Measurements from ENCODE around the gene ZNF883. TPM values are rescaled to one million over a fixed set of nuclear protein-coding genes. Genes with fewer than 3 reads are reported as not detected.
"Not testable (repeated sequence)": the region's sequence is repeated elsewhere in the genome, so short reads cannot be mapped to it uniquely, and the experiment has no call there.

Gene ZNF883
- total RNA-seq (4.6 TPM), polyA plus RNA-seq (ENCODE audit: insufficient read depth in 1 of 8, insufficient read length in 8 of 8, low replicate concordance in 1 of 8) (1 to 10 TPM; 2.9 to 5.3 (median 3.7) TPM)
- long read RNA-seq, donor 1 = 0 reads
- long read RNA-seq, donor 2 = 0 reads
- long read RNA-seq, donor 3, partial matches to known transcripts = 0 of 2 reads
- long read RNA-seq, donor 3, other reads (novel, unspliced or antisense) = 0 of 2 reads
- long read RNA-seq, donor 4, partial matches to known transcripts = 0 of 3 reads
- long read RNA-seq, donor 4, other reads (novel, unspliced or antisense) = 0 of 3 reads
- long read RNA-seq, donor 5, transcript ZNF883-201 (5 exons, 2,414 nt) = major isoform, 6 of 8 reads
- long read RNA-seq, donor 5, partial matches to known transcripts = 0 of 8 reads
- long read RNA-seq, donor 5, other reads (novel, unspliced or antisense) = 0 of 8 reads
- long read RNA-seq, donor 6, partial matches to known transcripts = 0 of 1 reads
- long read RNA-seq, donor 6, other reads (novel, unspliced or antisense) = 0 of 1 reads
- long read RNA-seq, donor 7 = 0 reads
- long read RNA-seq, donor 8, partial matches to known transcripts = 0 of 1 reads
- long read RNA-seq, donor 8, other reads (novel, unspliced or antisense) = 0 of 1 reads
- long read RNA-seq, donor 9 = 0 reads
- long read RNA-seq, donor 10, partial matches to known transcripts = 0 of 4 reads
- long read RNA-seq, donor 10, other reads (novel, unspliced or antisense) = 0 of 4 reads
- long read RNA-seq, donor 11, partial matches to known transcripts = 0 of 4 reads
- long read RNA-seq, donor 11, other reads (novel, unspliced or antisense) = 0 of 4 reads

GRCh38 chr9:113011911-113012381, at the start of gene ZNF883:
ZNF883 (minus strand) TSS chr9:113012192.
- H3K9me3 ChIP-seq (replicated peaks; ENCODE audit: control insufficient read depth, low read depth, low read length) = peaks cover 4% of the 10 kb centered on the region
- H3K36me3 ChIP-seq (ENCODE audit: control insufficient read depth, insufficient read depth, low read length) = no peaks in the 10 kb centered on the region
- 0% methylated on average over 16 of the region's 30 CpGs for WGBS (ENCODE audit: insufficient coverage)
- H3K27me3 ChIP-seq (ENCODE audit: control insufficient read depth, insufficient read depth, low read length) = no peaks in the 10 kb centered on the region
- peak within 1 kb of the TSS; percentile 50 for H3K4me3 ChIP-seq (ENCODE audit: low read length)
- H3K27ac ChIP-seq (ENCODE audit: low read length) = no peak within 1 kb of the TSS
- H3K4me1 ChIP-seq (ENCODE audit: control insufficient read depth, insufficient read depth, low read length) = peaks cover 2% of the 10 kb centered on the region
- DNase-seq = peak; percentile 86

GRCh38 chr9:113061072-113061850, 49.3 kb upstream of the ZNF883 start:
- H3K27ac ChIP-seq (ENCODE audit: low read length); H3K4me1 ChIP-seq (ENCODE audit: control insufficient read depth, insufficient read depth, low read length); H3K4me3 ChIP-seq (ENCODE audit: low read length); H3K36me3 ChIP-seq (ENCODE audit: control insufficient read depth, insufficient read depth, low read length); DNase-seq: not testable (repeated sequence)
- H3K9me3 ChIP-seq (replicated peaks; ENCODE audit: control insufficient read depth, low read depth, low read length) = peaks cover 14% of the 10 kb centered on the region
- H3K27me3 ChIP-seq (ENCODE audit: control insufficient read depth, insufficient read depth, low read length) = peaks cover 34% of the 10 kb centered on the region
- 0% methylated on average over 12 of the region's 33 CpGs for WGBS (ENCODE audit: insufficient coverage)

GRCh38 chr9:113059581-113060284, 47.7 kb upstream of the ZNF883 start:
- H3K36me3 ChIP-seq (ENCODE audit: control insufficient read depth, insufficient read depth, low read length); H3K27ac ChIP-seq (ENCODE audit: low read length); H3K4me3 ChIP-seq (ENCODE audit: low read length); H3K4me1 ChIP-seq (ENCODE audit: control insufficient read depth, insufficient read depth, low read length): not testable (repeated sequence)
- 2% methylated on average over 23 of the region's 61 CpGs for WGBS (ENCODE audit: insufficient coverage)
- peak; percentile 4 for DNase-seq
- Histone ChIP-seq H3K27me3 (ENCODE audit: control insufficient read depth, insufficient read depth, low read length) (peaks cover 34% of the 10 kb centered on the region), H3K9me3 (replicated peaks; ENCODE audit: control insufficient read depth, low read depth, low read length) (peaks cover 25% of the 10 kb centered on the region)

- no peak overlapping the region for H3K27ac ChIP-seq (ENCODE audit: low read length)
- peaks cover 43% of the 10 kb centered on the region for H3K9me3 ChIP-seq (replicated peaks; ENCODE audit: control insufficient read depth, low read depth, low read length)
- H3K4me1 ChIP-seq (ENCODE audit: control insufficient read depth, insufficient read depth, low read length) = peaks cover 5% of the 10 kb centered on the region
- no peak for DNase-seq
- H3K4me3 ChIP-seq (ENCODE audit: low read length) = peak overlapping the region; percentile 75
- H3K36me3 ChIP-seq (ENCODE audit: control insufficient read depth, insufficient read depth, low read length) = no peaks in the 10 kb centered on the region
- peaks cover 26% of the 10 kb centered on the region for H3K27me3 ChIP-seq (ENCODE audit: control insufficient read depth, insufficient read depth, low read length)
- 60% methylated on average over 1 of the region's 5 CpGs for whole genome bisulfite sequencing (ENCODE audit: insufficient coverage)
Observed at GRCh38 chr9:113057193-113057592, 45.2 kb upstream of the ZNF883 start.

- Histone ChIP-seq H3K27ac (ENCODE audit: low read length) (peak within 1 kb of the TSS; percentile 82), H3K9me3 (replicated peaks; ENCODE audit: control insufficient read depth, low read depth, low read length) (peaks cover 50% of the 10 kb centered on the region), H3K4me3 (ENCODE audit: low read length) (peak within 1 kb of the TSS; percentile 75), H3K36me3 (ENCODE audit: control insufficient read depth, insufficient read depth, low read length) (peaks cover 1% of the 10 kb centered on the region), H3K27me3 (ENCODE audit: control insufficient read depth, insufficient read depth, low read length) (peaks cover 18% of the 10 kb centered on the region), H3K4me1 (ENCODE audit: control insufficient read depth, insufficient read depth, low read length) (peaks cover 5% of the 10 kb centered on the region)
- WGBS (ENCODE audit: insufficient coverage) = under 1% methylated on average over 58 of the region's 62 CpGs
- DNase-seq = peak; percentile 99
Observed at GRCh38 chr9:113056191-113057106, 44.5 kb upstream of the ZNF883 start, which contains the start of gene ZFP37. ZFP37 (minus strand) TSS chr9:113056724; CDS start chr9:113056688, 36 bp downstream.

- no peaks in the 10 kb centered on the region for H3K27me3 ChIP-seq (ENCODE audit: control insufficient read depth, insufficient read depth, low read length)
- WGBS (ENCODE audit: insufficient coverage) = no CpG with 5 or more reads among the region's 4 CpGs
- no peak overlapping the region for H3K27ac ChIP-seq (ENCODE audit: low read length)
- H3K4me1 ChIP-seq (ENCODE audit: control insufficient read depth, insufficient read depth, low read length) = no peaks in the 10 kb centered on the region
- H3K4me3 ChIP-seq (ENCODE audit: low read length) = no peak overlapping the region
- H3K36me3 ChIP-seq (ENCODE audit: control insufficient read depth, insufficient read depth, low read length) = peaks cover 29% of the 10 kb centered on the region
- no peak for DNase-seq
- H3K9me3 ChIP-seq (replicated peaks; ENCODE audit: control insufficient read depth, low read depth, low read length) = peaks cover 80% of the 10 kb centered on the region
Observed at GRCh38 chr9:113042884-113043657, 31.1 kb upstream of the ZNF883 start.

GRCh38 chr9:113026200-113026599, 14.2 kb upstream of the ZNF883 start:
- no peak for DNase-seq
- Histone ChIP-seq H3K27ac (ENCODE audit: low read length) (no peak overlapping the region), H3K4me3 (ENCODE audit: low read length) (no peak overlapping the region), H3K9me3 (replicated peaks; ENCODE audit: control insufficient read depth, low read depth, low read length) (peaks cover 30% of the 10 kb centered on the region), H3K27me3 (ENCODE audit: control insufficient read depth, insufficient read depth, low read length) (no peaks in the 10 kb centered on the region), H3K4me1 (ENCODE audit: control insufficient read depth, insufficient read depth, low read length) (no peaks in the 10 kb centered on the region), H3K36me3 (ENCODE audit: control insufficient read depth, insufficient read depth, low read length) (no peaks in the 10 kb centered on the region)
- 60% methylated on average over 1 of the region's 1 CpG for WGBS (ENCODE audit: insufficient coverage)

GRCh38 chr9:113018247-113018646, 6.3 kb upstream of the ZNF883 start:
- WGBS (ENCODE audit: insufficient coverage) = no CpG with 5 or more reads among the region's 3 CpGs
- DNase-seq = no peak
- Histone ChIP-seq H3K4me3 (ENCODE audit: low read length) (no peak overlapping the region), H3K36me3 (ENCODE audit: control insufficient read depth, insufficient read depth, low read length) (no peaks in the 10 kb centered on the region), H3K27ac (ENCODE audit: low read length) (no peak overlapping the region), H3K4me1 (ENCODE audit: control insufficient read depth, insufficient read depth, low read length) (no peaks in the 10 kb centered on the region), H3K9me3 (replicated peaks; ENCODE audit: control insufficient read depth, low read depth, low read length) (peaks cover 12% of the 10 kb centered on the region), H3K27me3 (ENCODE audit: control insufficient read depth, insufficient read depth, low read length) (no peaks in the 10 kb centered on the region)
